SK-N-SH treated with all-trans-retinoic acid at 6 μM for 48 hours (cell line): ENCODE results near the gene ANKRD33B.
A peak's percentile ranks its signal among the peaks of the same experiment; 100 is the strongest.

Experiments used
- ATAC-seq: fragments of 200-7000 bp; cut with Tn5 transposase; 3 replicates; pipeline ENCODE4 v1.9.1; 2020; ENCODE audit warnings: mild to moderate bottlenecking, moderate library complexity
- ARNTL ChIP-seq: fragments of 450-650 bp; formaldehyde crosslinking; IDR thresholded peaks from 2 replicates; pipeline ENCODE4 v1.5.0; 2020; ENCODE audit warnings: low read depth, mild to moderate bottlenecking, moderate library complexity, borderline replicate concordance
- BACH2 ChIP-seq: fragments of 250-450 bp; sonication (Bioruptor Pico); IDR thresholded peaks from 2 replicates; pipeline ENCODE4 v1.9.0; 2021; ENCODE audit warnings: mild to moderate bottlenecking, borderline replicate concordance
- CREB5 ChIP-seq: fragments of 250-450 bp; sonication (Bioruptor Pico); IDR thresholded peaks from 2 replicates; pipeline ENCODE4 v1.5.1; 2020; ENCODE audit warnings: low read depth, mild to moderate bottlenecking, moderate library complexity
- CSDC2 ChIP-seq: fragments of 250-450 bp; sonication (Bioruptor Pico); IDR thresholded peaks from 2 replicates; pipeline ENCODE4 v1.5.0; 2020; ENCODE audit warnings: mild to moderate bottlenecking, moderate library complexity
- CSRNP3 ChIP-seq: fragments of 250-450 bp; sonication (Bioruptor Pico); IDR thresholded peaks from 2 replicates; pipeline ENCODE4 v1.5.1; 2021; ENCODE audit warnings: mild to moderate bottlenecking, moderate library complexity
- ESRRG ChIP-seq: fragments of 250-450 bp; sonication (Bioruptor Pico); IDR thresholded peaks from 2 replicates; pipeline ENCODE4 v1.6.1; 2021; ENCODE audit warnings: mild to moderate bottlenecking
- GLIS3 ChIP-seq: fragments of 250-450 bp; sonication (Bioruptor Pico); IDR thresholded peaks from 2 replicates; pipeline ENCODE4 v1.5.0; 2020; ENCODE audit warnings: mild to moderate bottlenecking, moderate library complexity
- ISL1 ChIP-seq: fragments of 250-450 bp; sonication (Bioruptor Pico); IDR thresholded peaks from 2 replicates; pipeline ENCODE4 v2.1.2; 2022; ENCODE audit warnings: mild to moderate bottlenecking, moderate library complexity
- OSR1 ChIP-seq: fragments of 250-450 bp; sonication (Bioruptor Pico); IDR thresholded peaks from 2 replicates; pipeline ENCODE4 v1.8.0; 2022; ENCODE audit warnings: moderate library complexity, mild to moderate bottlenecking, inconsistent platforms
- PATZ1 ChIP-seq: fragments of 250-450 bp; sonication (Bioruptor Pico); IDR thresholded peaks from 2 replicates; pipeline ENCODE4 v1.8.0; 2020; ENCODE audit warnings: mild to moderate bottlenecking, moderate library complexity, borderline replicate concordance
- PPARA ChIP-seq: fragments of 250-450 bp; sonication (Bioruptor Pico); IDR thresholded peaks from 2 replicates; pipeline ENCODE4 v1.5.0; 2020; ENCODE audit warnings: mild to moderate bottlenecking, borderline replicate concordance
- RARB ChIP-seq: fragments of 250-450 bp; sonication (Bioruptor Pico); IDR thresholded peaks from 2 replicates; pipeline ENCODE4 v1.8.0; 2021; ENCODE audit warnings: mild to moderate bottlenecking, moderate library complexity
- SNAI2 ChIP-seq: fragments of 250-450 bp; sonication (Bioruptor Pico); IDR thresholded peaks from 2 replicates; pipeline ENCODE4 v1.5.0; 2020; ENCODE audit warnings: mild to moderate bottlenecking, moderate library complexity
- TCF4 ChIP-seq: fragments of 250-450 bp; sonication (Bioruptor Pico); IDR thresholded peaks from 2 replicates; pipeline ENCODE4 v1.8.0; 2021; ENCODE audit warnings: mild to moderate bottlenecking, moderate library complexity, borderline replicate concordance
- TOX ChIP-seq: fragments of 250-450 bp; sonication (Bioruptor Pico); IDR thresholded peaks from 2 replicates; pipeline ENCODE4 v1.8.0; 2021; ENCODE audit warnings: mild to moderate bottlenecking, moderate library complexity, borderline replicate concordance
- TSHZ2 ChIP-seq: fragments of 250-450 bp; sonication (Bioruptor Pico); IDR thresholded peaks from 2 replicates; pipeline ENCODE4 v1.5.0; 2020; ENCODE audit warnings: mild to moderate bottlenecking, moderate library complexity
- ZC3H10 ChIP-seq: fragments of 250-450 bp; sonication (Bioruptor Pico); IDR thresholded peaks from 2 replicates; pipeline ENCODE4 v1.5.1; 2021; ENCODE audit warnings: mild to moderate bottlenecking, moderate library complexity
- ZFP3 ChIP-seq: fragments of 250-450 bp; sonication (Bioruptor Pico); IDR thresholded peaks from 2 replicates; pipeline ENCODE4 v1.5.0; 2020; ENCODE audit warnings: mild to moderate bottlenecking, moderate library complexity
- ZFP30 ChIP-seq: fragments of 450-650 bp; formaldehyde crosslinking; IDR thresholded peaks from 2 replicates; pipeline ENCODE4 v1.5.0; 2022; ENCODE audit warnings: mild to moderate bottlenecking, moderate library complexity
- ZNF565 ChIP-seq: fragments of 450-650 bp; formaldehyde crosslinking; conservative IDR thresholded peaks from 2 replicates; pipeline ENCODE4 v1.5.0; 2020; ENCODE audit warnings: low read depth, mild to moderate bottlenecking, moderate library complexity
- ZNF70 ChIP-seq: fragments of 450-650 bp; formaldehyde crosslinking; IDR thresholded peaks from 2 replicates; pipeline ENCODE4 v1.5.0; 2020; ENCODE audit warnings: mild to moderate bottlenecking, moderate library complexity
- ZNF8 ChIP-seq: fragments of 450-650 bp; formaldehyde crosslinking; IDR thresholded peaks from 2 replicates; pipeline ENCODE4 v1.5.0; 2020; ENCODE audit warnings: mild to moderate bottlenecking, moderate library complexity

ANKRD33B gene

GRCh38 chr5:10701567-10702039 lies 137.7 kb downstream of the ANKRD33B start (continued):
- no peak for TF ChIP-seq ZFP3 (CRISPR knock-in tag)
- TF ChIP-seq SNAI2 (CRISPR knock-in tag): no peak
- no peak for TF ChIP-seq TCF4 (CRISPR knock-in tag)
- TF ChIP-seq RARB: no peak
- no peak for TF ChIP-seq ZC3H10
- no peak for TF ChIP-seq ZNF70
- TF ChIP-seq ISL1 (CRISPR knock-in tag): no peak
- no peak for TF ChIP-seq BACH2 (CRISPR knock-in tag)
- TF ChIP-seq ZNF565 (CRISPR knock-in tag): no peak

DNA sequence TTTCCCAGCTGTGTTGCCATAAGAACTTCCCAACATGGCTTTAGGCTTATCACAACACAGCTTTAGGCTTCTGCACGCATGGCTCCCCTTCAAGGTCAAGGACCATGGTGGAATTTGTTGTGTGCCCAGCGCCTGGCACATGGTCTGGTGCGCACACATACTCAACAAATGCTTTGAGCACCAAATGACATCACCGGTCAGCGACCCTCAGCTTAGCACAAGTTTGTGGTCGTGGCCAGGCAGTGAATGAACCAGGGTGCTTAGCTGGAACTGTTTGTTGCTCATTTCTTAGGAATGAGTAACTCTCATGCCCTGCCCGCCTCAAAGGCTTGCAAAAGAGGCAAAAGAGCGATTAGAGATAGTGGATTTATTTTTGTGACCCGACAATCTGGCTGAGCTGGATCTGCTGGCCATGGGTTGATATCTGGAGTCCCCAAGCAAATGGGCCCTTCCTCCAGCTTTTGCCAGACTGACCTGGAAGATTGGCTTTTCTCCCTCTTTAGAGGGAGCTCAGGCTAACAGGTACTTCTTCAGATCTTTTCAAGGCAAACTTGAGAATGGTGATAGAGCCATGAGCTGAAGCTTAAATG lies 138.3 kb downstream of the ANKRD33B start:
- TF ChIP-seq PPARA (no peak), ZFP3 (CRISPR knock-in tag) (0 out of 2 replicates have a peak, but pooled peaks have one; percentile 40)
- ATAC-seq: peak; percentile 49; the same call in 2 of the 3 replicates

DNA sequence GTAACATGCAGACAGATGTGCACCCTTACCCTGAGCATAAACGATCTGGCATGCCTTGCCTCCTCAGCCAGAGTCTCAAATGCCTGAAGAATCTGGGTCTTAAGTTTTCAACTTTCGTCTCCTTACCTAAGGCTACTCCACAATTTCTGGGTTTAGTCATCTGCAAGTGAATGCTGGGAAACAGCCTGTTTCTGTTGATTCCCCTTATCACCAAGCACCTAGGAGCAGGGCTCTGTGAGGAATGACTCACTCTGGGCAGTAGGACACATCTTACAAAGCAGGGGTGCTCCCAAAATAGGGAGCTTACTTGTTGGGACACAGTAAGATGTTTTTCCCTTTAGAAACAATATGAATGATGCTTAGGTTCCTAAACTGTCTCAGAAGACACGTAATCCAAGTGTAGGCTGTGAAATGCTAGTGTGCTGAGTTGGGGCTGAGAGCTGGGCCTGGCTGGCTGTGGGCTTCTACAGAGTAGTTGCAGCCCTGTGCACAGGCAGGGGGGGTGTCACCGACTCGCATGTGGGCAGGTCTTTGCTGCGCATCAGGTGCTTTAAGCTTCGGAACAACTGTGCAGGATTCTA lies 139.1 kb downstream of the ANKRD33B start:
- TF ChIP-seq RARB (no peak), TOX (CRISPR knock-in tag) (no peak), ZFP3 (CRISPR knock-in tag) (0 out of 2 replicates have a peak, but pooled peaks have one; percentile 37), ZC3H10 (no peak), ZNF565 (CRISPR knock-in tag) (no peak)
- no peak for ATAC-seq

DNA sequence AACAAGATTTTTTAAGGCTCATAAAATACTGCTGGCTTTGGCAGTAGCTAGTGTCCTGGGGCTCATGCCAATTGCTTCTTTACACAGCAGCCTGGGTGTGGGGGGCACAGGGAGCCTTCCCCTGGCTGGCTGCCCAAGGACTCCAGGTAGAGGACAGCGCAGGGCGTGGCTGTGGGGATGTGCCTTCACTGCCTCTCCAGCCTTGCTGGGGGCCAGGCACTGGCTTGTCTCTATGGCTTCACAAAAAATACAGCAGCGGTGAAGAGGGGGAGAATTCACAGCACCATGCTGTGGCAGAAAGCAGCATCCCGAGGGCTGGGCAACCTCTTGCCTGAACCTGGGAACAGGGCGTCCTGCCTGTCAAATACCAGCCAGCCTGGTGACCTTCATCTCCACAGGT lies 139.8 kb downstream of the ANKRD33B start:
- no peak for ATAC-seq
- TF ChIP-seq TSHZ2 (CRISPR knock-in tag): no peak

DNA sequence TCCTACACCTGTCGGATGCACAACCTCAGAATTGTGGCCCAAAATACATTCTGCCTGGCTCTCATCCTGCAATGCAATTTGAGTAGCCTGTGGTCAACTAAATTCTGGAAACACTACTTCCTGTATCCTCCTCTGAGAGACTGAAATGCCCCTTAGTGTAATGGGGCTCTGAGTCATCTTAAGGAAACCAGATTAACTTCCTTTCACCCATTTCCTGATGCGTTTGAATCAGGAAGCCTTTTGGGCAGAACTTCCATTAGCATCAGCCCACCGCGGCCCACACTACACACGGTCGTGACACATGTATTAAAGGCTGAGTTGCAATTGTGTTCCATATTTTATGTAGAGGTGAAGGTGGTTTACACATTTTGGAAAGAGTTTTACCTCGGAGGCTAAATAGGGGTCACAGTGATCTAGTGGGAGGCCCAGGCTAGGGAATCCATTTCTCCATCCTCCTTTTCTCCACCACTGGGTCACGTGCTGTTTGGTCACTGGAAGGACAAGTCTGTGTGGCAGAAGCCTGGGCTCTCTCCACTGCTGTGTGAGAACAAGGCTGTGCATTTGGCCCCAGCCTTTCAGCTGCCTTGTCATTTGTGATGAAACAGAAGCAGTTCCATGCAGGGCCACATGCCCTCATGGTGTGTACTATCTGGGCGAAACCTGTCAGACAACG lies 141.2 kb downstream of the ANKRD33B start:
- peak; percentile 74 for ATAC-seq
- no peak for TF ChIP-seq PATZ1 (CRISPR knock-in tag)
- TF ChIP-seq TOX (CRISPR knock-in tag): no peak
- TF ChIP-seq TSHZ2 (CRISPR knock-in tag): no peak
- TF ChIP-seq OSR1 (CRISPR knock-in tag): no peak
- no peak for TF ChIP-seq ISL1 (CRISPR knock-in tag)
- no peak for TF ChIP-seq ARNTL (CRISPR knock-in tag)
- no peak for TF ChIP-seq ZFP30 (CRISPR knock-in tag)
- no peak for TF ChIP-seq ZC3H10
- TF ChIP-seq BACH2 (CRISPR knock-in tag): no peak
- TF ChIP-seq CREB5 (CRISPR knock-in tag): no peak
- no peak for TF ChIP-seq ZNF565 (CRISPR knock-in tag)
- TF ChIP-seq ZNF8: no peak
- no peak for TF ChIP-seq CSRNP3 (CRISPR knock-in tag)
- TF ChIP-seq ESRRG (CRISPR knock-in tag): no peak
- TF ChIP-seq CSDC2 (CRISPR knock-in tag): no peak
- TF ChIP-seq PPARA: no peak
- TF ChIP-seq TCF4 (CRISPR knock-in tag): no peak
- no peak for TF ChIP-seq GLIS3 (CRISPR knock-in tag)
